Measurements from ENCODE around the gene ABCB6.
A peak's percentile ranks its signal among the peaks of the same experiment; 100 is the strongest.

The ABCB6 gene

GRCh38 chr2:219230059-219230540 lies 11.3 kb upstream of the ABCB6 start (continued):
- TF ChIP-seq ZNF280D (tag by site-specific recombination; IDR thresholded peaks at IDR 0.05), result no peak
- TF ChIP-seq KLF17 (tag by site-specific recombination; IDR thresholded peaks at IDR 0.05), result no peak
- no peak for TF ChIP-seq ZNF777 (tag by site-specific recombination; IDR thresholded peaks at IDR 0.05; ENCODE audit: borderline replicate concordance)
- TF ChIP-seq ZNF544 (tag by site-specific recombination; IDR thresholded peaks at IDR 0.05), result no peak
- no peak for TF ChIP-seq ZBTB7A (tag by site-specific recombination; IDR thresholded peaks at IDR 0.05; ENCODE audit: low read depth)
- TF ChIP-seq, protein P1, sequence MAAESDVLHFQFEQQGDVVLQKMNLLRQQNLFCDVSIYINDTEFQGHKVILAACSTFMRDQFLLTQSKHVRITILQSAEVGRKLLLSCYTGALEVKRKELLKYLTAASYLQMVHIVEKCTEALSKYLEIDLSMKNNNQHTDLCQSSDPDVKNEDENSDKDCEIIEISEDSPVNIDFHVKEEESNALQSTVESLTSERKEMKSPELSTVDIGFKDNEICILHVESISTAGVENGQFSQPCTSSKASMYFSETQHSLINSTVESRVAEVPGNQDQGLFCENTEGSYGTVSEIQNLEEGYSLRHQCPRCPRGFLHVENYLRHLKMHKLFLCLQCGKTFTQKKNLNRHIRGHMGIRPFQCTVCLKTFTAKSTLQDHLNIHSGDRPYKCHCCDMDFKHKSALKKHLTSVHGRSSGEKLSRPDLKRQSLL (tag by site-specific recombination; IDR thresholded peaks at IDR 0.05), result 0 out of 2 replicates have a peak, but pooled peaks have one; percentile 35
- TF ChIP-seq ZNF24 (tag by site-specific recombination; IDR thresholded peaks at IDR 0.05), result no peak
- no peak for TF ChIP-seq ZSCAN16 (tag by site-specific recombination; IDR thresholded peaks at IDR 0.05)
- TF ChIP-seq ZNF2 (tag by site-specific recombination; IDR thresholded peaks at IDR 0.05), result no peak
- TF ChIP-seq ZNF791 (tag by site-specific recombination; IDR thresholded peaks at IDR 0.05), result no peak
- TF ChIP-seq, protein P2, sequence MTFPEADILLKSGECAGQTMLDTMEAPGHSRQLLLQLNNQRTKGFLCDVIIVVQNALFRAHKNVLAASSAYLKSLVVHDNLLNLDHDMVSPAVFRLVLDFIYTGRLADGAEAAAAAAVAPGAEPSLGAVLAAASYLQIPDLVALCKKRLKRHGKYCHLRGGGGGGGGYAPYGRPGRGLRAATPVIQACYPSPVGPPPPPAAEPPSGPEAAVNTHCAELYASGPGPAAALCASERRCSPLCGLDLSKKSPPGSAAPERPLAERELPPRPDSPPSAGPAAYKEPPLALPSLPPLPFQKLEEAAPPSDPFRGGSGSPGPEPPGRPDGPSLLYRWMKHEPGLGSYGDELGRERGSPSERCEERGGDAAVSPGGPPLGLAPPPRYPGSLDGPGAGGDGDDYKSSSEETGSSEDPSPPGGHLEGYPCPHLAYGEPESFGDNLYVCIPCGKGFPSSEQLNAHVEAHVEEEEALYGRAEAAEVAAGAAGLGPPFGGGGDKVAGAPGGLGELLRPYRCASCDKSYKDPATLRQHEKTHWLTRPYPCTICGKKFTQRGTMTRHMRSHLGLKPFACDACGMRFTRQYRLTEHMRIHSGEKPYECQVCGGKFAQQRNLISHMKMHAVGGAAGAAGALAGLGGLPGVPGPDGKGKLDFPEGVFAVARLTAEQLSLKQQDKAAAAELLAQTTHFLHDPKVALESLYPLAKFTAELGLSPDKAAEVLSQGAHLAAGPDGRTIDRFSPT (tag by site-specific recombination; IDR thresholded peaks at IDR 0.05), result no peak
- no peak for TF ChIP-seq ZNF510 (tag by site-specific recombination; IDR thresholded peaks at IDR 0.05; ENCODE audit: insufficient replicate concordance)
- no peak for TF ChIP-seq MYNN (tag by site-specific recombination; IDR thresholded peaks at IDR 0.05; ENCODE audit: borderline replicate concordance)
- TF ChIP-seq ZSCAN30 (tag by site-specific recombination; IDR thresholded peaks at IDR 0.05), result no peak
- TF ChIP-seq TCF7L2 (IDR thresholded peaks at IDR 0.05; ENCODE audit: borderline replicate concordance, low read depth, low read length), result no peak
- TF ChIP-seq GLIS1 (tag by site-specific recombination; IDR thresholded peaks at IDR 0.05), result 0 out of 2 replicates have a peak, but pooled peaks have one; percentile 5
- no peak for TF ChIP-seq ZNF398 (tag by site-specific recombination; IDR thresholded peaks at IDR 0.05)
- TF ChIP-seq MEIS1 (CRISPR knock-in tag; IDR thresholded peaks at IDR 0.05; ENCODE audit: borderline replicate concordance), result no peak
- no peak for TF ChIP-seq SP3 (tag by site-specific recombination; IDR thresholded peaks at IDR 0.05)
- no peak for TF ChIP-seq ZIC2 (tag by site-specific recombination; IDR thresholded peaks at IDR 0.05)
- no peak for TF ChIP-seq ZNF518A (tag by site-specific recombination; conservative IDR thresholded peaks at IDR 0.05; ENCODE audit: low read depth)
- no peak for TF ChIP-seq BCL11B (tag by site-specific recombination; IDR thresholded peaks at IDR 0.05; ENCODE audit: low read depth)
- TF ChIP-seq, protein P3, sequence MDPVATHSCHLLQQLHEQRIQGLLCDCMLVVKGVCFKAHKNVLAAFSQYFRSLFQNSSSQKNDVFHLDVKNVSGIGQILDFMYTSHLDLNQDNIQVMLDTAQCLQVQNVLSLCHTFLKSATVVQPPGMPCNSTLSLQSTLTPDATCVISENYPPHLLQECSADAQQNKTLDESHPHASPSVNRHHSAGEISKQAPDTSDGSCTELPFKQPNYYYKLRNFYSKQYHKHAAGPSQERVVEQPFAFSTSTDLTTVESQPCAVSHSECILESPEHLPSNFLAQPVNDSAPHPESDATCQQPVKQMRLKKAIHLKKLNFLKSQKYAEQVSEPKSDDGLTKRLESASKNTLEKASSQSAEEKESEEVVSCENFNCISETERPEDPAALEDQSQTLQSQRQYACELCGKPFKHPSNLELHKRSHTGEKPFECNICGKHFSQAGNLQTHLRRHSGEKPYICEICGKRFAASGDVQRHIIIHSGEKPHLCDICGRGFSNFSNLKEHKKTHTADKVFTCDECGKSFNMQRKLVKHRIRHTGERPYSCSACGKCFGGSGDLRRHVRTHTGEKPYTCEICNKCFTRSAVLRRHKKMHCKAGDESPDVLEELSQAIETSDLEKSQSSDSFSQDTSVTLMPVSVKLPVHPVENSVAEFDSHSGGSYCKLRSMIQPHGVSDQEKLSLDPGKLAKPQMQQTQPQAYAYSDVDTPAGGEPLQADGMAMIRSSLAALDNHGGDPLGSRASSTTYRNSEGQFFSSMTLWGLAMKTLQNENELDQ (tag by site-specific recombination; IDR thresholded peaks at IDR 0.05; ENCODE audit: low read depth), result no peak
